Stimulated activated memory B cell treated with anti-CD40 and anti-IgM and Interleukin-4, amounts not matched to agents 10 μg/mL and 1 μg/mL and 100 μg/mL, for 72 hours (primary cell): ENCODE data around the gene TMCO5A.
A peak's percentile ranks its signal among the peaks of the same experiment; 100 is the strongest.
"Not testable (repeated sequence)": the region's sequence is repeated elsewhere in the genome, so short reads cannot be mapped to it uniquely, and the experiment has no call there.

Experiments
- ATAC-seq: fragments of 150-1000 bp; cut with Tn5 transposase; 2 replicates; pipeline ENCODE4 v1.10.0; 2021
- H3K27ac Mint-ChIP-seq: one replicate; pipeline ENCODE4 v1.8.0; 2022; ENCODE audit warnings: mild to moderate bottlenecking, mixed read lengths
- H3K27me3 Mint-ChIP-seq: one replicate; pipeline ENCODE4 v1.8.0; 2022; ENCODE audit warnings: mixed read lengths
- H3K36me3 Mint-ChIP-seq: one replicate; pipeline ENCODE4 v1.8.0; 2022; ENCODE audit warnings: mixed read lengths
- H3K4me1 Mint-ChIP-seq: one replicate; pipeline ENCODE4 v1.8.0; 2022; ENCODE audit warnings: mixed read lengths
- H3K4me3 Mint-ChIP-seq: one replicate; pipeline ENCODE4 v1.8.0; 2022; ENCODE audit warnings: mild to moderate bottlenecking, moderate library complexity, mixed read lengths
- H3K9me3 Mint-ChIP-seq: one replicate; pipeline ENCODE4 v1.8.0; 2022; ENCODE audit warnings: mixed read lengths

The TMCO5A gene

GRCh38 chr15:37932549-37932948 is 1.9 kb upstream of the TMCO5A start:
- H3K36me3 Mint-ChIP-seq = no peaks in the 10 kb centered on the region
- ATAC-seq = no peak

GRCh38 chr15:37933666-37934065 is 774 bp upstream of the TMCO5A start:
- Mint-ChIP-seq H3K4me1 (no peaks in the 10 kb centered on the region), H3K9me3 (no peaks in the 10 kb centered on the region), H3K4me3 (no peak overlapping the region), H3K27ac (no peak overlapping the region), H3K27me3 (no peaks in the 10 kb centered on the region), H3K36me3 (no peaks in the 10 kb centered on the region)
- ATAC-seq = no peak

More at GRCh38 chr15:37932549-37932948, 1.9 kb upstream of the TMCO5A start:
- peaks cover 3% of the 10 kb centered on the region for H3K9me3 Mint-ChIP-seq
- H3K4me3 Mint-ChIP-seq = no peak overlapping the region
- H3K4me1 Mint-ChIP-seq = no peaks in the 10 kb centered on the region
- H3K27ac Mint-ChIP-seq = no peak overlapping the region
- no peaks in the 10 kb centered on the region for H3K27me3 Mint-ChIP-seq

GRCh38 chr15:37940876-37941275 is 6.4 kb downstream of the TMCO5A start:
- H3K36me3 Mint-ChIP-seq = no peaks in the 10 kb centered on the region
- H3K27me3 Mint-ChIP-seq = no peaks in the 10 kb centered on the region

GRCh38 chr15:37941779-37942178 is 7.3 kb downstream of the TMCO5A start:
- peaks cover 3% of the 10 kb centered on the region for H3K9me3 Mint-ChIP-seq
- ATAC-seq = no peak
- H3K4me3 Mint-ChIP-seq = no peak overlapping the region
- H3K36me3 Mint-ChIP-seq = no peaks in the 10 kb centered on the region
- no peaks in the 10 kb centered on the region for H3K4me1 Mint-ChIP-seq
- H3K27me3 Mint-ChIP-seq = no peaks in the 10 kb centered on the region
- H3K27ac Mint-ChIP-seq = no peak overlapping the region

More at GRCh38 chr15:37940876-37941275, 6.4 kb downstream of the TMCO5A start:
- no peak overlapping the region for H3K4me3 Mint-ChIP-seq
- no peak overlapping the region for H3K27ac Mint-ChIP-seq
- H3K9me3 Mint-ChIP-seq = no peaks in the 10 kb centered on the region
- H3K4me1 Mint-ChIP-seq = no peaks in the 10 kb centered on the region
- ATAC-seq = no peak

DNA sequence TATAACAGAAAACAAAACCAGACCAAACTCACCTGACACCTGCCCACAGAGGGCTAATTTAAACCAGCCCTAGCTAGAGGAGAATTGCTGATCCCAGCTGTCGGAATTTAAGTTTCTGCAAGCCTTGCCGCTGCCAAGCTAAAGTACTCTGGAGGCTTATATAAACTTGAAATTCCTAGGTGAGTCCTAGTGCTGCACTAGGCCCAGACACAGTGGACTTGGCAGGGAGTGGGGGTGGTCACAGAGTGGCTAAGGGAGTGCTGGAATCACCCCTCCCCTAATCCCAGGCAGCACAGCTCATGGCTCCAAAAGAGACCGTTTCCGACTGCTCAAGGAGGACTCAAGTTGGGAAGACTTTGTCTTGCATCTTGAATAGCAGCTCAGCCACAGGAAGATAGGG is 17.6 kb downstream of the TMCO5A start:
- no peaks in the 10 kb centered on the region for H3K9me3 Mint-ChIP-seq
- no peaks in the 10 kb centered on the region for H3K36me3 Mint-ChIP-seq
- H3K4me3 Mint-ChIP-seq = no peak overlapping the region
- peaks cover 38% of the 10 kb centered on the region for H3K27me3 Mint-ChIP-seq
- no peak for ATAC-seq
- H3K27ac Mint-ChIP-seq = no peak overlapping the region
- H3K4me1 Mint-ChIP-seq = no peaks in the 10 kb centered on the region

- H3K4me1 Mint-ChIP-seq, ATAC-seq, H3K9me3 Mint-ChIP-seq, H3K27ac Mint-ChIP-seq, H3K4me3 Mint-ChIP-seq, H3K36me3 Mint-ChIP-seq: not testable (repeated sequence)
- H3K27me3 Mint-ChIP-seq = peaks cover 23% of the 10 kb centered on the region
Observed at GRCh38 chr15:37960742-37961141, 26.3 kb downstream of the TMCO5A start.

DNA sequence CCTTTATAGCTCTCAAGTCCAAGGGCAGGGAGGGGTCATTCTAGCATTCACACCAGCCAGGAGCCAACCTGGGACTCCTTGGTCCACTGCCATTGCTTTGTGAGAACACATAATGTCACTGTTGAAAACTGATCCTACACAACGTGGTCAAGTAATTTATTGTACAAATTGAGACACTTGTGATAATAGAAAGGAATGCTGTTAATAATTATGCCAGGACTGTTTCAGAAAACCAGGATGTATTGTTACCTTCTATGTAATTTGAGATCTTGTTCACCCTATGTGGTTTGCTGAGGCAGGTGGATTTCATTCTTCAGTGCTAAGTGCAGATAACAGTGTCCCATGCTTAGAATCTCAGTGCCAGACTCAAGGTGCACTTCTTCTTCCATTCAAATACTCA is 33.3 kb downstream of the TMCO5A start:
- Mint-ChIP-seq H3K4me3 (no peak overlapping the region), H3K9me3 (peaks cover 3% of the 10 kb centered on the region), H3K36me3 (no peaks in the 10 kb centered on the region), H3K27ac (no peak overlapping the region), H3K27me3 (peaks cover 34% of the 10 kb centered on the region), H3K4me1 (no peaks in the 10 kb centered on the region)
- ATAC-seq = no peak

- H3K9me3 Mint-ChIP-seq = peaks cover 6% of the 10 kb centered on the region
- no peak for ATAC-seq
- no peaks in the 10 kb centered on the region for H3K4me1 Mint-ChIP-seq
- no peaks in the 10 kb centered on the region for H3K36me3 Mint-ChIP-seq
- peaks cover 21% of the 10 kb centered on the region for H3K27me3 Mint-ChIP-seq
- H3K4me3 Mint-ChIP-seq = no peak overlapping the region
- H3K27ac Mint-ChIP-seq = no peak overlapping the region
Observed at GRCh38 chr15:37973856-37974255, 39.4 kb downstream of the TMCO5A start.

DNA sequence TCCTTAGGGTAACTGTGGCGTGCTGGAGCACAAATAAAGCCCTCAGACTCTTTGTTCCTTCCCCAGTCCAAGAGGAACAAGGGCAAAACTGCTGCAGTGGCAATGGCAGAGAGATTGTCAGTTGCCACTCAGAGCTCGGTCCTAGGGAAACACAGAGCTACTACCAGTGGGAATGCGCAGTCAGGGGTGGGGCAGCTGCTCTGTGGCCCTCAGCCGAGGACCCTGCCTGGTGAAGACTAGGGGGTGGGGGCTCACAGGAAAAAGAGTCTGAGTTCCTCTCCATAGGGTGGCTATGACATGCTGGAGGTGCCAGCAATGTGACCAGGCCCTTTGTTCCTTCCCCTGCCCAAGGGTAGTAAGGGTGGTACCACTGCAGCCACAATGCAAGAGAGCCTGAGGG is 43.8 kb downstream of the TMCO5A start:
- H3K36me3 Mint-ChIP-seq = no peaks in the 10 kb centered on the region
- H3K27ac Mint-ChIP-seq = no peak overlapping the region
- peaks cover 29% of the 10 kb centered on the region for H3K27me3 Mint-ChIP-seq
- no peak for ATAC-seq
- no peaks in the 10 kb centered on the region for H3K4me1 Mint-ChIP-seq
- no peak overlapping the region for H3K4me3 Mint-ChIP-seq
- no peaks in the 10 kb centered on the region for H3K9me3 Mint-ChIP-seq

DNA sequence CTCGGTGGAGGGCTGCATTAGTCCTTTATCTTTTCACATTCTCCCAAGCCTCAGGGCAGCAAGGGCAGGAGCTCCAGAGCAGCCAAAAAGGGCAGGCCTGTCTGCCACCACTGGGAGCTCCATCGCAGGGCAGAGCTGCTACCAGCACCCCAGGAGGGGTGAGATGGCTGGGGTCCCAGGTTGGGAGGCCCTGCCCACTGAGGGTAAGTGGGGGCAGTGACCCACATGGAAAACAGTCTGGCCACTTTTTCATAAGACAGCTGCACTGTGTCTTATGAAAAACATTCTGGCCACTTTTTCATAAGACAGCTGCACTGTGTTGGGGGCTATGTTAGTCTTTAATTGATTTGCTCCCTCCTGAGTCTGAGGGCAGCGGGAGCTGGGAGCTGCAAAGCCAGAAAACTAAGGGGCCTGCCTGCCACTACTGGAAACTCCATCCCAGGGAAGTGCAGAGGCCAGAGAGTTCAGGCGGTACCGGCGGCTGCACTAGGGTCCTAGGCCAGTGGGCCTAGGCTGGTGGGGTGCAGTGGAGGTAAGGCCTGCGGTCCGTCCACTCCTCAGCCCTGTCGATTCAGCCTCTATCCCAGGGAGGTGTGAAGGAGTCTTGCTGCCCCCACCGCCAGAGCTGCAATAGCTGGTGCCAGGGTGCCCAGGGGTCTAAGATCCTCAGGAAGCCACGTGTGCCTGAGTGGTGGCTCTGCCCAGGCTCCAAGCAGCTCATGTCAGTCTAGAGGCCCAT is 45.4 kb downstream of the TMCO5A start:
- H3K36me3 Mint-ChIP-seq = no peaks in the 10 kb centered on the region
- H3K4me3 Mint-ChIP-seq = no peak overlapping the region
- H3K4me1 Mint-ChIP-seq = no peaks in the 10 kb centered on the region
- no peaks in the 10 kb centered on the region for H3K9me3 Mint-ChIP-seq
- peaks cover 29% of the 10 kb centered on the region for H3K27me3 Mint-ChIP-seq
- peak; percentile 31 for ATAC-seq
- H3K27ac Mint-ChIP-seq = no peak overlapping the region

GRCh38 chr15:37981201-37981600 is 46.8 kb downstream of the TMCO5A start:
- Mint-ChIP-seq H3K4me1 (no peaks in the 10 kb centered on the region), H3K27me3 (peaks cover 36% of the 10 kb centered on the region), H3K27ac (no peak overlapping the region), H3K9me3 (no peaks in the 10 kb centered on the region), H3K4me3 (no peak overlapping the region), H3K36me3 (no peaks in the 10 kb centered on the region)
- no peak for ATAC-seq

DNA sequence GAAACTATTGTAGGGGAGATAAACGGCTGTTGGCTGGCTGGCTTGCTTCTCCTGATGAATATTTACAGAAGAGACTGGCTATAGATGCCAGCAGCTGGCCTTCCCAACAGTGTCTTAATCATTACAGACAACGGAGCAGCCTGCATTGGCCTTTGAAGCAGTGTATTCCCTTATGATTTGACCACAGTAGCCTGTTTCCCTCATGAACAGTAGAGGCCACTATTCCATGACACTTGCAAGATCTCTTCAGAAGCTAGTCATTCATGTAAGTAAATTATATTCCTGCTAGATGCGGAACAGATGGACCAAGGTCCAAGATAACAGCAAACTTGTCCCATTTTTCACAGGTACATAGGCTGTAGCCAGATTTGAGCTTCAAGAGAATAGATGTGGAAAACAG is 47.3 kb downstream of the TMCO5A start:
- Mint-ChIP-seq H3K27me3 (peaks cover 40% of the 10 kb centered on the region), H3K9me3 (no peaks in the 10 kb centered on the region), H3K27ac (no peak overlapping the region), H3K36me3 (no peaks in the 10 kb centered on the region), H3K4me3 (no peak overlapping the region), H3K4me1 (no peaks in the 10 kb centered on the region)
- no peak for ATAC-seq

DNA sequence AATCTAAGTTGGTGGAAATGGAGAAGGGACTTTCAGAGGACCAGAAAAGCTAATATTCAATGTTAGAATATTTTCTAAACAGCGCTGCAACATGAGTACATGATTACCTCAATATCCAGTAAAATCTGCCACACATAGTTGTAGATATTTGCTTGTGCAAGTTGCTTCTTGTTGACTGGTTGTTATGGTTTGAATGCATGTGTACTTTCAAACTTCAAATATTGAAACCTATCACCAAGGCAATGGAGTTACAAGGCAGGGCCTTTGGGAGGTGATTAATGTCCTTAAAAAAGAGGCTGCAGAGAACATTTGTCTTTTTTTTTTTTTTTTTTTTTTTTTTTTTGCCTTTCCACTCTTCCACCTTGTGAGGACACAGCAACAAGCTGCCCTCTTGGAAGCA is 49.9 kb downstream of the TMCO5A start:
- H3K4me1 Mint-ChIP-seq = no peaks in the 10 kb centered on the region
- H3K36me3 Mint-ChIP-seq = peaks cover 4% of the 10 kb centered on the region
- H3K9me3 Mint-ChIP-seq = peaks cover 9% of the 10 kb centered on the region
- peaks cover 27% of the 10 kb centered on the region for H3K27me3 Mint-ChIP-seq
- H3K4me3 Mint-ChIP-seq = no peak overlapping the region
- H3K27ac Mint-ChIP-seq = no peak overlapping the region
- ATAC-seq = no peak

GRCh38 chr15:37995461-37996347 is 61.3 kb downstream of the TMCO5A start:
- Mint-ChIP-seq H3K27ac (no peak overlapping the region), H3K36me3 (no peaks in the 10 kb centered on the region), H3K9me3 (peaks cover 2% of the 10 kb centered on the region), H3K27me3 (peaks cover 19% of the 10 kb centered on the region), H3K4me3 (no peak overlapping the region), H3K4me1 (no peaks in the 10 kb centered on the region)
- ATAC-seq = peak; percentile 72
